ENCODE measurements around the gene C4orf50. TPM values are rescaled to one million over a fixed set of nuclear protein-coding genes. Genes with fewer than 3 reads are reported as not detected.

Gene C4orf50
- total RNA-seq (3.5 TPM), polyA plus RNA-seq (under 1 TPM in 2 of 4 donors, not detected in 2; 0.05 to 0.11 TPM)

DNA sequence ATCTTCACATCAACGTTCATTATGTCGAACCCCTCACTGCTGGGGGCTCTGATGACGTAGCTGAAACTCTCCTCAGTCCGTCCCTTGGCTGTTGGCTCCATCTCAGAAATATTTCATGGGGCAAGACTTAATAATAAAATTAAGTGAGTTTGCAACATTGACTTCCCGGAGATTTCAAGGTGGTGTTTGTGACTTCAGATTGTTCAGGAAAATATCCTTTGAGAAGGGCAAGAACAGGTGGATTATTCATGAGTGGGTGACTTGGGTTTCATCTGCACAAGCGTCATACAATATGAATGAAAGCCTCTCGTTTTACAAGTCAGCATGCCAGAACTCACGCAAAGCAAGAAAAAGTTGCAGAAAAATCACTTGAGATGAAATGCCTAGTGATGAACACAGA is at the start of gene C4orf50:
Gene C4orf50, minus strand, starts transcription at position 101 of the 400 bp plus-strand sequence.
- Histone ChIP-seq H3K9me3 (ENCODE audit: control insufficient read depth in 2 of 2, low read length in 2 of 2) (no peaks in the 10 kb centered on the region), H3K4me1 (ENCODE audit: control insufficient read depth, insufficient read depth, low read length, poor library complexity, severe bottlenecking) (no peaks in the 10 kb centered on the region), H3K27ac (ENCODE audit: insufficient read depth, low read length, poor library complexity, severe bottlenecking) (no peak within 1 kb of the TSS), H3K36me3 (ENCODE audit: control insufficient read depth, insufficient read depth, low read length) (no peaks in the 10 kb centered on the region), H3K4me3 (ENCODE audit: low read depth, low read length) (no peak within 1 kb of the TSS), H3K27me3 (ENCODE audit: control insufficient read depth, insufficient read depth, low read length) (no peaks in the 10 kb centered on the region)
- Mint-ChIP-seq H3K4me3 (peak within 1 kb of the TSS in 1 of 4 donors; percentile 44), H3K27ac (no peak within 1 kb of the TSS), H3K4me1 (no peaks in the 10 kb centered on the region), H3K9me3 (no peaks in the 10 kb centered on the region), H3K27me3 (no peaks in the 10 kb centered on the region), H3K36me3 (no peaks in the 10 kb centered on the region)
- DNase-seq (no peak), ATAC-seq (ENCODE audit: low read depth in 2 of 2) (no peak)

GRCh38 chr4:6065934-6066590 is 47.8 kb upstream of the C4orf50 start:
- Mint-ChIP-seq H3K9me3 (peaks cover 0 to 5% (median 0%) of the 10 kb centered on the region in 7 donors), H3K27ac (no peak overlapping the region), H3K4me1 (peaks cover 0 to 3% (median 0%) of the 10 kb centered on the region in 4 donors), H3K36me3 (peaks cover 3% of the 10 kb centered on the region), H3K27me3 (no peaks in the 10 kb centered on the region), H3K4me3 (no peak overlapping the region)
- ATAC-seq (ENCODE audit: low read depth in 2 of 2) (no peak), DNase-seq (no peak)
- Histone ChIP-seq H3K27ac (ENCODE audit: insufficient read depth, low read length, poor library complexity, severe bottlenecking) (no peak overlapping the region), H3K4me1 (ENCODE audit: control insufficient read depth, insufficient read depth, low read length, poor library complexity, severe bottlenecking) (no peaks in the 10 kb centered on the region), H3K27me3 (ENCODE audit: control insufficient read depth, insufficient read depth, low read length) (no peaks in the 10 kb centered on the region), H3K4me3 (ENCODE audit: low read depth, low read length) (no peak overlapping the region), H3K36me3 (ENCODE audit: control insufficient read depth, insufficient read depth, low read length) (peaks cover 41% of the 10 kb centered on the region), H3K9me3 (ENCODE audit: control insufficient read depth in 2 of 2, low read length in 2 of 2) (peaks cover under 1 to 10% of the 10 kb centered on the region in 2 experiments)

DNA sequence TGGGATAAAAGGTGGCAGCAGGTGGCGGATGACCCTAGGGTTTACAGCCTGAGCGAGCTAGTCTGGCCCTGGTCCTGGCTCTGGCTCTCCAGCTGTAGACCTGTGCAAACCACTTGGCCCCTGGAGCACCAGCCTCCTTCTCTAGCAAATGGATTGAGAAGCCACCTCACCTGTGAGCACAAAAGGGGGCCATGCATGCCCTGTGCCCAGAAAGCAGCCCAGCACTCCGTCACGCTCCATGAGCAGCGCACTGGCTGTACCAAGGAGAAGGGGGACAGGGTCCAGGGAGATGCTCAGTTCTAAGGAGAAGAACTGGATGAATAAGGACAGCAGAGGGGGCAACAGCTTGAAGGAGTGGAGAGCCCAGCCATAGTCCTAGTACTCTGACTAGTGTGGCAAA is 46.9 kb upstream of the C4orf50 start:
- Histone ChIP-seq H3K27me3 (ENCODE audit: control insufficient read depth, insufficient read depth, low read length) (no peaks in the 10 kb centered on the region), H3K9me3 (ENCODE audit: control insufficient read depth in 2 of 2, low read length in 2 of 2) (peaks cover 7 to 19% of the 10 kb centered on the region in 2 experiments), H3K36me3 (ENCODE audit: control insufficient read depth, insufficient read depth, low read length) (peaks cover 47% of the 10 kb centered on the region), H3K27ac (ENCODE audit: insufficient read depth, low read length, poor library complexity, severe bottlenecking) (no peak overlapping the region), H3K4me1 (ENCODE audit: control insufficient read depth, insufficient read depth, low read length, poor library complexity, severe bottlenecking) (no peaks in the 10 kb centered on the region), H3K4me3 (ENCODE audit: low read depth, low read length) (no peak overlapping the region)
- DNase-seq (no peak), ATAC-seq (ENCODE audit: low read depth in 2 of 2) (no peak)
- Mint-ChIP-seq H3K36me3 (peaks cover 7% of the 10 kb centered on the region), H3K4me3 (no peak overlapping the region), H3K27ac (no peak overlapping the region), H3K9me3 (peaks cover 0 to 10% (median 2%) of the 10 kb centered on the region in 7 donors), H3K4me1 (peaks cover 0 to 3% (median 0%) of the 10 kb centered on the region in 4 donors), H3K27me3 (no peaks in the 10 kb centered on the region)

GRCh38 chr4:6064383-6064782 is 46.2 kb upstream of the C4orf50 start:
- peaks cover 14 to 27% of the 10 kb centered on the region in 2 experiments for H3K9me3 ChIP-seq (ENCODE audit: control insufficient read depth in 2 of 2, low read length in 2 of 2)
- H3K27me3 ChIP-seq (ENCODE audit: control insufficient read depth, insufficient read depth, low read length) = no peaks in the 10 kb centered on the region
- H3K27ac ChIP-seq (ENCODE audit: insufficient read depth, low read length, poor library complexity, severe bottlenecking) = no peak overlapping the region
- peaks cover 55% of the 10 kb centered on the region for H3K36me3 ChIP-seq (ENCODE audit: control insufficient read depth, insufficient read depth, low read length)
- no peak overlapping the region for H3K4me3 ChIP-seq (ENCODE audit: low read depth, low read length)
- Mint-ChIP-seq H3K36me3 (peaks cover 8% of the 10 kb centered on the region), H3K4me3 (no peak overlapping the region), H3K9me3 (peaks cover 0 to 13% (median 2%) of the 10 kb centered on the region in 7 donors), H3K27ac (no peak overlapping the region), H3K27me3 (no peaks in the 10 kb centered on the region), H3K4me1 (peaks cover 0 to 3% (median 0%) of the 10 kb centered on the region in 4 donors)
- no peaks in the 10 kb centered on the region for H3K4me1 ChIP-seq (ENCODE audit: control insufficient read depth, insufficient read depth, low read length, poor library complexity, severe bottlenecking)
- no peak for DNase-seq
- ATAC-seq (ENCODE audit: low read depth in 2 of 2) = no peak

GRCh38 chr4:6063684-6064083 is 45.5 kb upstream of the C4orf50 start:
- Mint-ChIP-seq H3K4me1 (no peaks in the 10 kb centered on the region), H3K36me3 (peaks cover 8% of the 10 kb centered on the region), H3K27ac (no peak overlapping the region), H3K4me3 (no peak overlapping the region), H3K9me3 (peaks cover 0 to 16% (median 2%) of the 10 kb centered on the region in 7 donors), H3K27me3 (no peaks in the 10 kb centered on the region)
- Histone ChIP-seq H3K4me1 (ENCODE audit: control insufficient read depth, insufficient read depth, low read length, poor library complexity, severe bottlenecking) (no peaks in the 10 kb centered on the region), H3K9me3 (ENCODE audit: control insufficient read depth in 2 of 2, low read length in 2 of 2) (peaks cover 21 to 34% of the 10 kb centered on the region in 2 experiments), H3K27me3 (ENCODE audit: control insufficient read depth, insufficient read depth, low read length) (no peaks in the 10 kb centered on the region), H3K27ac (ENCODE audit: insufficient read depth, low read length, poor library complexity, severe bottlenecking) (no peak overlapping the region), H3K4me3 (ENCODE audit: low read depth, low read length) (no peak overlapping the region), H3K36me3 (ENCODE audit: control insufficient read depth, insufficient read depth, low read length) (peaks cover 62% of the 10 kb centered on the region)
- DNase-seq (no peak), ATAC-seq (ENCODE audit: low read depth in 2 of 2) (no peak)

DNA sequence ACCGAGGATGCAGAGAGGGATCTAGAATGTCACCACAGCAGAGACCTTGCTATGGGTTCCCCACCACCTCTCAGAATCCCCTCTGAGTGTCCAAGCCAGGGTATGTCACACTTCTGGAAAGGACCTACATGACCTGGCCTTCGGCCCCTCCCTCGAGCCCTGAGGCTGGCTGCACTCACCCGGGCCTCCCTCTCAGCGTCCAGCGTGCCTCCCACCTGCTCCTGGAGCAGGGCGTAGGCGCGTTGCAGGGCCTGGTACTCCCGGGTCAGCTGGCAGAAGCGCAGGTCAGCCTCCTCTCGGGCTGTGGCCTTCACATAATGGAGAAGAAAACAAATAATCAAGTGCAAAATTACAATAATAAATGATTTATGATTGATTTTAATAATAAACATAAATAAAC is 43.9 kb upstream of the C4orf50 start:
- no peaks in the 10 kb centered on the region for H3K27me3 ChIP-seq (ENCODE audit: control insufficient read depth, insufficient read depth, low read length)
- H3K27ac ChIP-seq (ENCODE audit: insufficient read depth, low read length, poor library complexity, severe bottlenecking) = no peak overlapping the region
- no peak overlapping the region for H3K4me3 Mint-ChIP-seq
- no peak overlapping the region for H3K27ac Mint-ChIP-seq
- H3K36me3 Mint-ChIP-seq = peaks cover 13% of the 10 kb centered on the region
- ATAC-seq (ENCODE audit: low read depth in 2 of 2) (no peak), DNase-seq (no peak)
- peaks cover 4% of the 10 kb centered on the region for H3K27me3 Mint-ChIP-seq
- no peaks in the 10 kb centered on the region for H3K4me1 Mint-ChIP-seq
- peaks cover 0 to 22% (median 5%) of the 10 kb centered on the region in 7 donors for H3K9me3 Mint-ChIP-seq
- H3K4me3 ChIP-seq (ENCODE audit: low read depth, low read length) = no peak overlapping the region
- H3K4me1 ChIP-seq (ENCODE audit: control insufficient read depth, insufficient read depth, low read length, poor library complexity, severe bottlenecking) = no peaks in the 10 kb centered on the region
- peaks cover 28 to 48% of the 10 kb centered on the region in 2 experiments for H3K9me3 ChIP-seq (ENCODE audit: control insufficient read depth in 2 of 2, low read length in 2 of 2)
- H3K36me3 ChIP-seq (ENCODE audit: control insufficient read depth, insufficient read depth, low read length) = peaks cover 78% of the 10 kb centered on the region

- H3K4me1 Mint-ChIP-seq = no peaks in the 10 kb centered on the region
- H3K27ac ChIP-seq (ENCODE audit: insufficient read depth, low read length, poor library complexity, severe bottlenecking) = no peak overlapping the region
Measured at GRCh38 chr4:6059375-6059805, 41.2 kb upstream of the C4orf50 start.

More at GRCh38 chr4:6059375-6059805, 41.2 kb upstream of the C4orf50 start:
- Histone ChIP-seq H3K4me1 (ENCODE audit: control insufficient read depth, insufficient read depth, low read length, poor library complexity, severe bottlenecking) (no peaks in the 10 kb centered on the region), H3K36me3 (ENCODE audit: control insufficient read depth, insufficient read depth, low read length) (peaks cover 79% of the 10 kb centered on the region), H3K9me3 (ENCODE audit: control insufficient read depth in 2 of 2, low read length in 2 of 2) (peaks cover 28 to 48% of the 10 kb centered on the region in 2 experiments), H3K4me3 (ENCODE audit: low read depth, low read length) (no peak overlapping the region), H3K27me3 (ENCODE audit: control insufficient read depth, insufficient read depth, low read length) (no peaks in the 10 kb centered on the region)
- Mint-ChIP-seq H3K27ac (no peak overlapping the region), H3K9me3 (peaks cover 0 to 25% (median 5%) of the 10 kb centered on the region in 7 donors), H3K27me3 (peaks cover 4% of the 10 kb centered on the region), H3K36me3 (peaks cover 17% of the 10 kb centered on the region), H3K4me3 (no peak overlapping the region)
- no peak for ATAC-seq (ENCODE audit: low read depth in 2 of 2)
- no peak for DNase-seq
